HepG2 (cell line): ENCODE data around the gene CREBRF. TPM values are rescaled to one million over a fixed set of nuclear protein-coding genes. Genes with fewer than 3 reads are reported as not detected.

Source experiments
- ATAC-seq: fragments of 200-7000 bp; cut with Tn5 transposase; 3 replicates; pipeline ENCODE4 v1.9.1; 2020; ENCODE audit warnings: mild to moderate bottlenecking, moderate library complexity
- BruUV-seq: library from RNA; stranded (reverse); fragments of 400-500 nt; replicated peaks from 2 replicates; lab custom pipeline; 2021; lab: Mats Ljungman, UMichigan
- CTCF ChIA-PET: fragments of 300-600 bp; formaldehyde crosslinking; extraction: SDS; loops from one replicate; lab custom pipeline; 2021; ENCODE audit warnings: low total read pairs, inconsistent platforms, low intra/inter-chr PET ratio; lab: Yijun Ruan, JAX
- POLR2A ChIA-PET: fragments of 350-600 bp; sonication (Branson Sonifier 250); formaldehyde crosslinking; loops from one replicate; lab custom pipeline; 2020; ENCODE audit warnings: antibody characterized with exemption, inconsistent platforms; lab: Yijun Ruan, JAX
- DNase-seq: peaks from one replicate; pipeline ENCODE4 v3.0.0-alpha.2; 2015; ENCODE audit warnings: low spot score
- FAIRE-seq: peaks from 3 replicates; lab custom pipeline; 2011; peaks lifted over from hg19 to GRCh38; lab: Jason Lieb, UNC
- H2AFZ ChIP-seq: one replicate; pipeline ENCODE4 v1.6.1; 2011; ENCODE audit warnings: low read length, inconsistent platforms
- H3K27ac ChIP-seq: fragments of 300-600 bp; 3 replicates; pipeline ENCODE4 v1.8.0; 2011; ENCODE audit warnings: mixed run types, mild to moderate bottlenecking, mixed read lengths, low read length, inconsistent platforms; ENCODE audit not compliant: insufficient read depth; ENCODE audit errors: extremely low read length
- H3K27me3 ChIP-seq, 2 experiments: fragments of 200-600 bp in 1 of 2; 2 replicates in 1 of 2; 3 replicates in 1 of 2; pipeline versions ENCODE4 v1.6.0 to v1.8.0; 2011; ENCODE audit warnings: low read length in 2 of 2, mild to moderate bottlenecking in 2 of 2, moderate library complexity in 2 of 2, inconsistent platforms in 1 of 2; ENCODE audit not compliant: insufficient read depth in 2 of 2, control insufficient read depth in 1 of 2
- H3K36me3 ChIP-seq, 2 experiments: fragments of 200-600 bp in 1 of 2; replicated peaks in 1 of 2; 2 replicates in 1 of 2; 3 replicates in 1 of 2; pipeline versions ENCODE4 v1.5.1 to v1.8.0; 2011; ENCODE audit warnings: low read length in 2 of 2, inconsistent platforms in 1 of 2; ENCODE audit not compliant: insufficient read depth in 2 of 2, control insufficient read depth in 1 of 2
- H3K4me1 ChIP-seq: 2 replicates; pipeline ENCODE4 v1.5.1; 2012; ENCODE audit warnings: low read length, inconsistent platforms; ENCODE audit not compliant: insufficient read depth
- H3K4me2 ChIP-seq: 2 replicates; pipeline ENCODE4 v1.6.0; 2011; ENCODE audit warnings: low read depth, low read length, inconsistent platforms
- H3K4me3 ChIP-seq, 3 experiments: fragments of 200-600 bp in 1 of 3; sonication (generic), shearing (Covaris generic) in 1 of 3; replicated peaks in 1 of 3; 2 replicates each; pipeline ENCODE4 v1.5.1; 2011 to 2016; ENCODE audit warnings: low read length in 3 of 3, inconsistent platforms in 2 of 3, low read depth in 2 of 3, mild to moderate bottlenecking in 2 of 3, control low read depth in 1 of 3, mixed read lengths in 1 of 3; ENCODE audit not compliant: insufficient read depth in 1 of 3
- H3K79me2 ChIP-seq: one replicate; pipeline ENCODE4 v1.6.1; 2011; ENCODE audit warnings: low read length, inconsistent platforms; ENCODE audit not compliant: insufficient read depth
- H3K9ac ChIP-seq: 2 replicates; pipeline ENCODE4 v1.6.0; 2011; ENCODE audit warnings: mild to moderate bottlenecking, low read depth, low read length, inconsistent platforms; ENCODE audit not compliant: insufficient read depth
- H3K9me3 ChIP-seq: 2 replicates; pipeline ENCODE4 v1.5.1; 2012; ENCODE audit warnings: mild to moderate bottlenecking, low read length
- H4K20me1 ChIP-seq: 2 replicates; pipeline ENCODE4 v1.6.0; 2011; ENCODE audit warnings: inconsistent platforms, mild to moderate bottlenecking, low read length, moderate library complexity; ENCODE audit not compliant: insufficient read depth
- CEBPZ ChIP-seq: IDR thresholded peaks from 2 replicates; pipeline ENCODE4 v1.6.1; 2012; ENCODE audit warnings: low read length, improper control_type of control experiment
- DNMT3B ChIP-seq: conservative IDR thresholded peaks from 2 replicates; pipeline ENCODE4 v1.6.1; 2016; ENCODE audit warnings: missing biosample characterization, control low read depth
- MAFF ChIP-seq: IDR thresholded peaks from 2 replicates; pipeline ENCODE4 v1.6.1; 2011; ENCODE audit warnings: low read depth, low read length, improper control_type of control experiment
- MAFK ChIP-seq, 2 experiments: IDR thresholded peaks in 1 of 2; conservative IDR thresholded peaks in 1 of 2; 2 replicates each; pipeline ENCODE4 v1.6.1; 2011; ENCODE audit warnings: improper control_type of control experiment in 2 of 2, low read length in 2 of 2
- MYC ChIP-seq: sonication (generic); formaldehyde crosslinking; IDR thresholded peaks from 2 replicates; pipeline ENCODE4 v1.9.0; 2021; ENCODE audit warnings: missing genetic modification reagents, borderline replicate concordance
- ZNF720 ChIP-seq: sonication (generic); formaldehyde crosslinking; IDR thresholded peaks from 2 replicates; pipeline ENCODE4 v1.4.0; 2020; ENCODE audit warnings: missing genetic modification reagents
- WGBS: methylation state at CpG from one replicate; pipeline ENCODE4 v1.1.6; 2017; ENCODE audit warnings: low lambda C conversion rate; 5-methylcytosine and 5-hydroxymethylcytosine counted together
- in situ Hi-C: cut with HindIII; loops from 2 replicates; pipeline ENCODE4 v1.10.0; 2017; ENCODE audit warnings: low pct_unique_long_range_greater_than_20kb; ENCODE audit not compliant: extremely low pct_ligation_motif_present
- intact Hi-C: fragments of 100-400 bp; cut with micrococcal nuclease; formaldehyde crosslinking; loops from one replicate; pipeline ENCODE4 v1.10.0; 2022; ENCODE audit not compliant: unreplicated experiment
- polyA plus RNA-seq, 8 experiments: library from polyadenylated mRNA; depleted of rRNA in 3 of 8; stranded (reverse) in 7 of 8; unstranded in 1 of 8; fragments of >200 nt; fragmentation: Illumina TruSeq in 4 of 8; extraction: Trizol in 4 of 8; gene quantifications; 2 replicates each; pipeline versions ENCODE4 v1.2.1 to v1.2.3, GENCODE V29; 2011 to 2016; ENCODE audit warnings: low read depth in 4 of 8, missing spikeins in 1 of 8, mixed read lengths in 1 of 8; ENCODE audit not compliant: insufficient read depth in 1 of 8
- total RNA-seq, 5 experiments: library from RNA; depleted of rRNA; stranded (reverse); fragments of >200 nt; fragmentation: Illumina TruSeq; extraction: Trizol; gene quantifications; 2 replicates each; pipeline ENCODE4 v1.2.3, GENCODE V29; 2016; ENCODE audit warnings: low read depth in 1 of 5

Gene CREBRF
- total and polyA plus RNA-seq, 2 of the 13 experiments (the other 11 are each of a cell fraction or from before 2014, with no cell fraction given), result 4.5 to 10.2 TPM

GRCh38 chr5:173159256-173159655, 103.1 kb downstream of the CREBRF start:
- 80% methylated on average over 3 of the region's 3 CpGs for WGBS
- CTCF ChIA-PET, result no interaction called here
- Histone ChIP-seq H3K27ac (no peak overlapping the region), H3K4me2 (no peak overlapping the region), H3K4me1 (no peaks in the 10 kb centered on the region)
- no peak for TF ChIP-seq ZNF720 (CRISPR knock-in tag)
- TF ChIP-seq CEBPZ, result no peak
- peak; percentile 63; the same call in 1 of the 2 replicates for TF ChIP-seq MAFF
- TF ChIP-seq DNMT3B, result no peak
- peak; percentile 47 to 79; a peak in 3 of 4 replicates for TF ChIP-seq MAFK (conservative IDR thresholded peaks at IDR 0.05 in 1 of 2, IDR thresholded peaks at IDR 0.05 in 1 of 2; ENCODE audit: low read length in 2 of 2)
- TF ChIP-seq MYC (CRISPR knock-in tag), result no peak
- TF ChIP-seq, all 625 proteins: peak for 2
- ATAC-seq (no peak), DNase-seq (no peak), FAIRE-seq (no peak)
- Histone ChIP-seq H2AFZ (no peak overlapping the region), H3K9ac (no peak overlapping the region), H4K20me1 (no peaks in the 10 kb centered on the region), H3K9me3 (no peaks in the 10 kb centered on the region), H3K27me3 (no peaks in the 10 kb centered on the region), H3K4me3 (no peak overlapping the region), H3K36me3 (peaks cover 14 to 52% of the 10 kb centered on the region in 2 experiments), H3K79me2 (no peaks in the 10 kb centered on the region)
- POLR2A ChIA-PET, result no interaction called here
- intact Hi-C loops (no loop called here), in situ Hi-C loops (no loop called here)
- BruUV-seq, result no TSS peak
